GM19099 (cell line): ENCODE measurements around the gene MRPS18A.

Experiments
- POLR2A ChIP-seq: IDR thresholded peaks from 3 replicates; pipeline ENCODE4 v1.6.1; 2011; ENCODE audit warnings: low read depth; ENCODE audit not compliant: insufficient read length; ENCODE audit errors: extremely low read depth

MRPS18A gene

GRCh38 chr6:43722920-43723545 lies 35.4 kb upstream of the MRPS18A start:
- TF ChIP-seq POLR2A: no peak

GRCh38 chr6:43720999-43721398 lies 33.4 kb upstream of the MRPS18A start:
- TF ChIP-seq POLR2A: no peak

GRCh38 chr6:43719511-43719910 lies 31.9 kb upstream of the MRPS18A start:
- no peak for TF ChIP-seq POLR2A

- no peak for TF ChIP-seq POLR2A
Observed at GRCh38 chr6:43718387-43719105, 31.0 kb upstream of the MRPS18A start.

- no peak for TF ChIP-seq POLR2A
Observed at GRCh38 chr6:43717822-43718221, 30.2 kb upstream of the MRPS18A start.

- no peak for TF ChIP-seq POLR2A
Observed at GRCh38 chr6:43717389-43717788, 29.8 kb upstream of the MRPS18A start.

GRCh38 chr6:43716099-43716498 lies 28.5 kb upstream of the MRPS18A start:
- no peak for TF ChIP-seq POLR2A

GRCh38 chr6:43715056-43715788 lies 27.6 kb upstream of the MRPS18A start:
- no peak for TF ChIP-seq POLR2A

GRCh38 chr6:43714311-43715055 lies 26.9 kb upstream of the MRPS18A start:
- no peak for TF ChIP-seq POLR2A

GRCh38 chr6:43713643-43714310 lies 26.2 kb upstream of the MRPS18A start:
- TF ChIP-seq POLR2A: no peak

GRCh38 chr6:43712579-43712978 lies 25.0 kb upstream of the MRPS18A start:
- TF ChIP-seq POLR2A: no peak

GRCh38 chr6:43710576-43710975 lies 23.0 kb upstream of the MRPS18A start:
- TF ChIP-seq POLR2A: no peak

- no peak for TF ChIP-seq POLR2A
Observed at GRCh38 chr6:43709654-43710303, 22.2 kb upstream of the MRPS18A start.

GRCh38 chr6:43708860-43709653 lies 21.5 kb upstream of the MRPS18A start:
- TF ChIP-seq POLR2A: no peak

- TF ChIP-seq POLR2A: no peak
Observed at GRCh38 chr6:43707767-43708166, 20.2 kb upstream of the MRPS18A start.
